Esophagus squamous epithelium (tissue), 5 donors: Measurements from ENCODE around the gene FBXL14. TPM values are rescaled to one million over a fixed set of nuclear protein-coding genes. Genes with fewer than 3 reads are reported as not detected.

Experiments
- DNase-seq: peaks from one replicate; lab custom pipeline; 2025; lab: John Stamatoyannopoulos, UW
- H3K27ac ChIP-seq, 4 donors: fragments of 200-600 bp; sonication (generic); one replicate each; pipeline ENCODE4 v1.5.1; 2016 to 2019; ENCODE audit warnings: mild to moderate bottlenecking in 1 of 4
- H3K27me3 ChIP-seq, 4 donors: fragments of 200-600 bp; sonication (generic); 1 replicate in 3 of 4; 2 replicates in 1 of 4; pipeline versions ENCODE4 v1.5.1 to v1.6.0; 2017 to 2021; ENCODE audit warnings: antibody characterized with exemption in 1 of 4
- H3K36me3 ChIP-seq, 3 donors: fragments of 200-600 bp; sonication (generic); one replicate each; pipeline ENCODE4 v1.5.1; 2016 to 2019
- H3K4me1 ChIP-seq, 3 donors: fragments of 200-600 bp; sonication (generic); one replicate each; pipeline ENCODE4 v1.5.1; 2017 to 2019
- H3K4me3 ChIP-seq, 4 donors: fragments of 200-600 bp; sonication (generic); 1 replicate in 3 of 4; 2 replicates in 1 of 4; pipeline ENCODE4 v1.5.1; 2016 to 2019; ENCODE audit warnings: mild to moderate bottlenecking in 2 of 4, moderate library complexity in 1 of 4
- H3K9me3 ChIP-seq, 3 donors: fragments of 200-600 bp; sonication (generic); one replicate each; pipeline ENCODE4 v1.5.1; 2016 to 2019
- CTCF ChIP-seq, 6 experiments: fragments of 450-650 bp in 4 of 6; fragments of 200-600 bp in 2 of 6; sonication (generic) in 2 of 6; IDR thresholded peaks; one replicate each; pipeline ENCODE4 v1.5.1; 2016 to 2019; ENCODE audit warnings: antibody characterized with exemption in 6 of 6, mild to moderate bottlenecking in 4 of 6, moderate library complexity in 4 of 6
- POLR2A ChIP-seq, 4 donors: fragments of 450-650 bp; IDR thresholded peaks; one replicate each; pipeline ENCODE4 v1.6.1; 2017; ENCODE audit warnings: antibody characterized with exemption in 4 of 4, mild to moderate bottlenecking in 4 of 4, moderate library complexity in 3 of 4
- WGBS, 2 donors: methylation state at CpG; one replicate each; pipeline ENCODE4 v1.1.5; 2018; 5-methylcytosine and 5-hydroxymethylcytosine counted together
- intact Hi-C: fragments of 100-400 bp; cut with DNase I; formaldehyde crosslinking; loops from one replicate; pipeline ENCODE4 v1.15.0; 2022
- total RNA-seq, 4 donors: library from RNA; depleted of rRNA; stranded (reverse); fragments of >200 nt; gene quantifications; one replicate each; pipeline ENCODE4 v1.1.0, GENCODE V29; 2016
- donor health status: DM: yes; HTN: yes; CAD: no.

The FBXL14 gene
- 10 to 100 TPM in 1 of 4 donors, 1 to 10 TPM in 3; 6.5 to 14.9 (median 8.8) TPM for total RNA-seq

- intact Hi-C loops, result no loop called here
- 0 to 1% methylated on average over 9 to 13 of the region's 115 CpGs for WGBS, 2 donors
- Histone ChIP-seq H3K27ac (peak within 1 kb of the TSS; percentile 90 to 97 (median 96)), H3K36me3 (no peaks in the 10 kb centered on the region), H3K4me1 (peaks cover 24 to 58% (median 28%) of the 10 kb centered on the region in 3 donors), H3K27me3 (no peaks in the 10 kb centered on the region), H3K4me3 (peak within 1 kb of the TSS; percentile 76 to 94 (median 80)), H3K9me3 (no peaks in the 10 kb centered on the region)
- TF ChIP-seq CTCF (IDR thresholded peaks at IDR 0.05) (peak in 3 of 6 experiments; percentile 8 to 17 (median 14)), POLR2A (IDR thresholded peaks at IDR 0.05) (peak in 2 of 4 donors; percentile 24 to 47)
- DNase-seq, result peak; percentile 60
These were observed at the start of gene FBXL14 for GRCh38 chr12:1594261-1595025. FBXL14 (minus strand) TSS chr12:1594581; CDS start chr12:1594066, 515 bp downstream.

GRCh38 chr12:1643905-1644533 is 49.6 kb upstream of the FBXL14 start:
- H3K4me1 ChIP-seq, result peaks cover 4 to 29% (median 10%) of the 10 kb centered on the region in 3 donors
- peak overlapping the region in 1 of 4 donors; percentile 17 for H3K27ac ChIP-seq
- no peak for DNase-seq
- WGBS, 2 donors, result 49 to 70% methylated on average over 6 to 7 of the region's 7 CpGs
- no peaks in the 10 kb centered on the region for H3K9me3 ChIP-seq
- no peaks in the 10 kb centered on the region for H3K27me3 ChIP-seq
- H3K36me3 ChIP-seq, result peaks cover 0 to 62% (median 0%) of the 10 kb centered on the region in 3 donors
- TF ChIP-seq POLR2A (IDR thresholded peaks at IDR 0.05), result no peak
- no peak for TF ChIP-seq CTCF (IDR thresholded peaks at IDR 0.05)
- H3K4me3 ChIP-seq, result no peak overlapping the region
- intact Hi-C loops, result loop anchor here (10.0 kb wide), 1 partner anchor 291 kb away; no protein-coding TSS in a partner anchor

- DNase-seq, result no peak
These were observed 48.7 kb upstream of the FBXL14 start for GRCh38 chr12:1643043-1643442.

GRCh38 chr12:1642513-1642912 is 48.1 kb upstream of the FBXL14 start:
- H3K4me1 ChIP-seq, result peaks cover 4 to 29% (median 10%) of the 10 kb centered on the region in 3 donors
- H3K4me3 ChIP-seq, result no peak overlapping the region
- WGBS, 2 donors, result 53 to 63% methylated on average over 6 to 7 of the region's 7 CpGs
- intact Hi-C loops, result loop anchor here (10.0 kb wide), 1 partner anchor 292 kb away; no protein-coding TSS in a partner anchor
- peak overlapping the region in 1 of 4 donors; percentile 9 for H3K27ac ChIP-seq
- no peak for DNase-seq
- no peaks in the 10 kb centered on the region for H3K9me3 ChIP-seq
- no peaks in the 10 kb centered on the region for H3K27me3 ChIP-seq
- no peak for TF ChIP-seq POLR2A (IDR thresholded peaks at IDR 0.05)
- TF ChIP-seq CTCF (IDR thresholded peaks at IDR 0.05), result no peak
- H3K36me3 ChIP-seq, result peaks cover 0 to 54% (median 0%) of the 10 kb centered on the region in 3 donors

More at GRCh38 chr12:1643043-1643442, 48.7 kb upstream of the FBXL14 start:
- Histone ChIP-seq H3K27me3 (no peaks in the 10 kb centered on the region), H3K4me1 (peaks cover 4 to 29% (median 10%) of the 10 kb centered on the region in 3 donors), H3K9me3 (no peaks in the 10 kb centered on the region), H3K36me3 (peaks cover 0 to 55% (median 0%) of the 10 kb centered on the region in 3 donors), H3K4me3 (no peak overlapping the region), H3K27ac (peak overlapping the region in 1 of 4 donors; percentile 9)
- 82 to 92% methylated on average over 8 to 9 of the region's 9 CpGs for WGBS, 2 donors
- no peak for TF ChIP-seq POLR2A (IDR thresholded peaks at IDR 0.05)
- no peak for TF ChIP-seq CTCF (IDR thresholded peaks at IDR 0.05)
- intact Hi-C loops, result loop anchor here (10.0 kb wide), 1 partner anchor 292 kb away; no protein-coding TSS in a partner anchor
